Thyroid gland (tissue), 4 donors: ENCODE measurements around the gene EEFSEC.

ENCODE experiments used
- CTCF ChIP-seq, 6 experiments: fragments of 200-600 bp in 3 of 6; fragments of 450-650 bp in 3 of 6; sonication (generic) in 3 of 6; IDR thresholded peaks; one replicate each; pipeline ENCODE4 v1.5.1; 2016 to 2019; ENCODE audit warnings: antibody characterized with exemption in 6 of 6, mild to moderate bottlenecking in 2 of 6, inconsistent platforms in 1 of 6, moderate library complexity in 1 of 6
- POLR2A ChIP-seq, 2 donors: fragments of 450-650 bp; IDR thresholded peaks; one replicate each; pipeline ENCODE4 v1.6.1; 2017; ENCODE audit warnings: antibody characterized with exemption in 2 of 2, mild to moderate bottlenecking in 2 of 2, moderate library complexity in 1 of 2

DNA sequence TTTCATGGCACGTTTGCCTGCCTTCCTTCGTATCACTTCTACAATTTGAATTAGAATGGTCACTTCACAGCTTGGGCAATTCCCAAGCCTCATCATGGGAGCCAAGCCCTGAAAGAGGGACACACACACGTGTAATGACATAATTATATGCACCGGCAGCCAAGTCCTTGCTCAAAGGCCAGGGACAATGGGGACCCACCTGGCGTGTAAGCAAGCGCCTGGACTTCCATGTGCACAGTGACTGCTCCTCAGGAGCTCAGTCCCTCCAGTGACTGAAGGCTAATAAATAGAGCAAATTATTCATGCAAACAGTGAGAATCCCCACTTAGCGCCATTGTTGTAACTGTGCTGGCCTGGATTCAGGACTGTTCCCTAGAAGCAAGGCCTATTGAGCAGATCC, 198.3 kb downstream of the EEFSEC start:
- TF ChIP-seq CTCF (IDR thresholded peaks at IDR 0.05) = no peak
- no peak for TF ChIP-seq POLR2A (IDR thresholded peaks at IDR 0.05)
